ENCODE results near the gene TNPO2. TPM values are rescaled to one million over a fixed set of nuclear protein-coding genes. Genes with fewer than 3 reads are reported as not detected.

Gene TNPO2
- total and polyA plus RNA-seq, 2 of the 13 experiments (the other 11 are each of a cell fraction or from before 2014, with no cell fraction given) = 31.7 to 61.0 TPM

DNA sequence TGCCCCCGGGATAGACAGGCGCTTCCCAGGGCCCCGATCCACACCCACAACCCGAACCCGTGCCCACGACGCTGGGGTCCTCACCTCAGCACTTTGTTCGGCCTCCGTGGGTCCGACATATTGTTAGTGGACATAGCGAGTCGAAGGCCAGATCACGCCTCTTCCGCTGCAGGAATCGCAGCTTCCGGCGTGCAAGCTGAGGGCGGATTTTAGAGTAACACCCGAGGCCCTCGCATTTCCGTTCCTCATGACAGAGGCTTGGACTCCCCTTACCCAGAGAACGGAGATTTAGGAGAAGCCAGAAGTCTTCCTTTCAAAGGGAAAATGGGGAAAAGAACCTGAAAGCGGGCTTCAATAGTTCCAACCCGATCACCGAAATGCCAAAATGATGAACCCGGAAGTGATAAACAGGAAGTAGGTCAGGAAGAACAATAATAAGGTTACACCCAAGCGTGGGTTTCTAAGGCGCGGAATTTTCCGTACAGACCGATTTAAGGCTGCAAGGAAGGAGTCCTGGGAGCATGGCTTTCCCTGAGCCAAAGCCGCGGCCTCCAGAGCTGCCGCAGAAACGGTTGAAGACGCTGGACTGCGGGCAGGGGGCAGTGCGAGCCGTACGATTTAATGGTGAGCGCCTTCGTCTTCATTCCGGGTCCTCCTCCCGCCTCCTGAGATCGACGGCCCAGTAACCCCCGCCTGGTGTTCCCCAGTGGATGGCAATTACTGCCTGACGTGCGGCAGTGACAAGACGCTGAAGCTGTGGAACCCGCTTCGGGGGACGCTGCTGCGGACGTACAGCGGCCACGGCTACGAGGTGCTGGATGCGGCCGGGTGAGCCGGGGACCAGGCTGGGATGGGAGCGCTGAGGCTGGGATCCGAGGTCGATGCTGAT is 54.2 kb downstream of the TNPO2 start (continued):
- TF ChIP-seq, protein P1, sequence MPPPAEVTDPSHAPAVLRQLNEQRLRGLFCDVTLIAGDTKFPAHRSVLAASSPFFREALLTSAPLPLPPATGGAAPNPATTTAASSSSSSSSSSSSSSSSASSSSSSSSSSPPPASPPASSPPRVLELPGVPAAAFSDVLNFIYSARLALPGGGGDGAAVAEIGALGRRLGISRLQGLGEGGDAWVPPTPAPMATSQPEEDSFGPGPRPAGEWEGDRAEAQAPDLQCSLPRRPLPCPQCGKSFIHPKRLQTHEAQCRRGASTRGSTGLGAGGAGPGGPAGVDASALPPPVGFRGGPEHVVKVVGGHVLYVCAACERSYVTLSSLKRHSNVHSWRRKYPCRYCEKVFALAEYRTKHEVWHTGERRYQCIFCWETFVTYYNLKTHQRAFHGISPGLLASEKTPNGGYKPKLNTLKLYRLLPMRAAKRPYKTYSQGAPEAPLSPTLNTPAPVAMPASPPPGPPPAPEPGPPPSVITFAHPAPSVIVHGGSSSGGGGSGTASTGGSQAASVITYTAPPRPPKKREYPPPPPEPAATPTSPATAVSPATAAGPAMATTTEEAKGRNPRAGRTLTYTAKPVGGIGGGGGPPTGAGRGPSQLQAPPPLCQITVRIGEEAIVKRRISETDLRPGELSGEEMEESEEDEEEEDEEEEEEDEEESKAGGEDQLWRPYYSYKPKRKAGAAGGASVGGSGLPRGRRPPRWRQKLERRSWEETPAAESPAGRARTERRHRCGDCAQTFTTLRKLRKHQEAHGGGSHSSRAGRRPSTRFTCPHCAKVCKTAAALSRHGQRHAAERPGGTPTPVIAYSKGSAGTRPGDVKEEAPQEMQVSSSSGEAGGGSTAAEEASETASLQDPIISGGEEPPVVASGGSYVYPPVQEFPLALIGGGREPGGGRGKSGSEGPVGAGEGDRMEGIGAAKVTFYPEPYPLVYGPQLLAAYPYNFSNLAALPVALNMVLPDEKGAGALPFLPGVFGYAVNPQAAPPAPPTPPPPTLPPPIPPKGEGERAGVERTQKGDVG (CRISPR knock-in tag; IDR thresholded peaks at IDR 0.05; ENCODE audit: borderline replicate concordance) = peak; percentile 4
- TF ChIP-seq ZNF441 (CRISPR knock-in tag; IDR thresholded peaks at IDR 0.05; ENCODE audit: borderline replicate concordance) (peak; percentile 43; the same call in 1 of the 2 replicates), SP5 (CRISPR knock-in tag; IDR thresholded peaks at IDR 0.05; ENCODE audit: borderline replicate concordance, low read depth) (peak; percentile 24; the same call in 1 of the 2 replicates), PAX8 (CRISPR knock-in tag; IDR thresholded peaks at IDR 0.05; ENCODE audit: borderline replicate concordance) (no peak), ZNF160 (CRISPR knock-in tag; IDR thresholded peaks at IDR 0.05) (no peak; the same call in 1 of the 2 replicates), CBFB (CRISPR knock-in tag; IDR thresholded peaks at IDR 0.05) (no peak), SMAD9 (CRISPR knock-in tag; IDR thresholded peaks at IDR 0.05) (0 out of 2 replicates have a peak, but pooled peaks have one; percentile 11), ZNF460 (CRISPR knock-in tag; IDR thresholded peaks at IDR 0.05; ENCODE audit: borderline replicate concordance) (no peak), HNRNPL (IDR thresholded peaks at IDR 0.05; ENCODE audit: low read depth, low read length) (0 out of 2 replicates have a peak, but pooled peaks have one; percentile 30), NKX3-1 (CRISPR knock-in tag; IDR thresholded peaks at IDR 0.05) (no peak; the same call in 1 of the 2 replicates), SP2 (CRISPR knock-in tag; IDR thresholded peaks at IDR 0.05) (peak; percentile 78), ZNF557 (CRISPR knock-in tag; IDR thresholded peaks at IDR 0.05) (no peak), ZNF350 (CRISPR knock-in tag; IDR thresholded peaks at IDR 0.05; ENCODE audit: borderline replicate concordance, low read depth) (peak; percentile 62; the same call in 1 of the 2 replicates), DMAP1 (CRISPR knock-in tag; IDR thresholded peaks at IDR 0.05) (peak; percentile 79), ZNF205 (CRISPR knock-in tag; IDR thresholded peaks at IDR 0.05) (0 out of 2 replicates have a peak, but pooled peaks have one; percentile 13), SOX13 (IDR thresholded peaks at IDR 0.05) (no peak), SOX13 (CRISPR knock-in tag; conservative IDR thresholded peaks at IDR 0.05 in 1 of 2, IDR thresholded peaks at IDR 0.05 in 1 of 2) (0 out of 4 replicates have a peak, but pooled peaks of 1 of the 2 experiments have one; percentile 15), ZNF225 (CRISPR knock-in tag; IDR thresholded peaks at IDR 0.05) (no peak), ISL2 (CRISPR knock-in tag; IDR thresholded peaks at IDR 0.05) (no peak), ZNF766 (CRISPR knock-in tag; IDR thresholded peaks at IDR 0.05; ENCODE audit: borderline replicate concordance) (no peak; the same call in 1 of the 2 replicates)
- TF ChIP-seq, protein P2, sequence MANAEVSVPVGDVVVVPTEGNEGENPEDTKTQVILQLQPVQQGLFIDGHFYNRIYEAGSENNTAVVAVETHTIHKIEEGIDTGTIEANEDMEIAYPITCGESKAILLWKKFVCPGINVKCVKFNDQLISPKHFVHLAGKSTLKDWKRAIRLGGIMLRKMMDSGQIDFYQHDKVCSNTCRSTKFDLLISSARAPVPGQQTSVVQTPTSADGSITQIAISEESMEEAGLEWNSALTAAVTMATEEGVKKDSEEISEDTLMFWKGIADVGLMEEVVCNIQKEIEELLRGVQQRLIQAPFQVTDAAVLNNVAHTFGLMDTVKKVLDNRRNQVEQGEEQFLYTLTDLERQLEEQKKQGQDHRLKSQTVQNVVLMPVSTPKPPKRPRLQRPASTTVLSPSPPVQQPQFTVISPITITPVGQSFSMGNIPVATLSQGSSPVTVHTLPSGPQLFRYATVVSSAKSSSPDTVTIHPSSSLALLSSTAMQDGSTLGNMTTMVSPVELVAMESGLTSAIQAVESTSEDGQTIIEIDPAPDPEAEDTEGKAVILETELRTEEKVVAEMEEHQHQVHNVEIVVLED (CRISPR knock-in tag; IDR thresholded peaks at IDR 0.05; ENCODE audit: borderline replicate concordance) = peak; percentile 86; the same call in 1 of the 2 replicates
- TF ChIP-seq, protein P3, sequence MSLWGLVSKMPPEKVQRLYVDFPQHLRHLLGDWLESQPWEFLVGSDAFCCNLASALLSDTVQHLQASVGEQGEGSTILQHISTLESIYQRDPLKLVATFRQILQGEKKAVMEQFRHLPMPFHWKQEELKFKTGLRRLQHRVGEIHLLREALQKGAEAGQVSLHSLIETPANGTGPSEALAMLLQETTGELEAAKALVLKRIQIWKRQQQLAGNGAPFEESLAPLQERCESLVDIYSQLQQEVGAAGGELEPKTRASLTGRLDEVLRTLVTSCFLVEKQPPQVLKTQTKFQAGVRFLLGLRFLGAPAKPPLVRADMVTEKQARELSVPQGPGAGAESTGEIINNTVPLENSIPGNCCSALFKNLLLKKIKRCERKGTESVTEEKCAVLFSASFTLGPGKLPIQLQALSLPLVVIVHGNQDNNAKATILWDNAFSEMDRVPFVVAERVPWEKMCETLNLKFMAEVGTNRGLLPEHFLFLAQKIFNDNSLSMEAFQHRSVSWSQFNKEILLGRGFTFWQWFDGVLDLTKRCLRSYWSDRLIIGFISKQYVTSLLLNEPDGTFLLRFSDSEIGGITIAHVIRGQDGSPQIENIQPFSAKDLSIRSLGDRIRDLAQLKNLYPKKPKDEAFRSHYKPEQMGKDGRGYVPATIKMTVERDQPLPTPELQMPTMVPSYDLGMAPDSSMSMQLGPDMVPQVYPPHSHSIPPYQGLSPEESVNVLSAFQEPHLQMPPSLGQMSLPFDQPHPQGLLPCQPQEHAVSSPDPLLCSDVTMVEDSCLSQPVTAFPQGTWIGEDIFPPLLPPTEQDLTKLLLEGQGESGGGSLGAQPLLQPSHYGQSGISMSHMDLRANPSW (CRISPR knock-in tag; IDR thresholded peaks at IDR 0.05; ENCODE audit: borderline replicate concordance) = no peak
